Umbilical cord (tissue), 2 donors: Measurements from ENCODE around the gene MAP3K20. TPM values are rescaled to one million over a fixed set of nuclear protein-coding genes. Genes with fewer than 3 reads are reported as not detected.
"Not testable (repeated sequence)": the region's sequence is repeated elsewhere in the genome, so short reads cannot be mapped to it uniquely, and the experiment has no call there.

Source experiments
- DNase-seq: peaks from one replicate; pipeline ENCODE4 v3.0.0-alpha.2; 2015; ENCODE audit warnings: low spot score
- total RNA-seq: library from RNA; depleted of rRNA; stranded (reverse); fragments of >200 nt; gene quantifications from one replicate; pipeline ENCODE4 v1.2.3, GENCODE V29; 2014; ENCODE audit warnings: low replicate concordance; ENCODE audit not compliant: insufficient read depth

MAP3K20 gene
- total RNA-seq, 1 donor from 2014 or later, result 72.0 TPM

- DNase-seq, result no peak
Measured at GRCh38 chr2:173199294-173199693, 123.6 kb downstream of the MAP3K20 start.

GRCh38 chr2:173202570-173202969, 126.9 kb downstream of the MAP3K20 start:
- no peak for DNase-seq

- no peak for DNase-seq
Measured at GRCh38 chr2:173204316-173204715, 128.7 kb downstream of the MAP3K20 start.

- no peak for DNase-seq
Measured at GRCh38 chr2:173205375-173205774, 129.7 kb downstream of the MAP3K20 start.

GRCh38 chr2:173207124-173207523, 131.5 kb downstream of the MAP3K20 start:
- not testable (repeated sequence) for DNase-seq

GRCh38 chr2:173210270-173211196, 134.9 kb downstream of the MAP3K20 start:
- DNase-seq, result peak; percentile 96

GRCh38 chr2:173213181-173213580, 137.5 kb downstream of the MAP3K20 start:
- DNase-seq, result no peak

- no peak for DNase-seq
Measured at GRCh38 chr2:173214213-173214612, 138.6 kb downstream of the MAP3K20 start.

GRCh38 chr2:173215316-173215715, 139.7 kb downstream of the MAP3K20 start:
- no peak for DNase-seq

GRCh38 chr2:173216051-173216450, 140.4 kb downstream of the MAP3K20 start:
- no peak for DNase-seq

- no peak for DNase-seq
Measured at GRCh38 chr2:173216668-173217067, 141.0 kb downstream of the MAP3K20 start.

GRCh38 chr2:173217116-173217840, 141.6 kb downstream of the MAP3K20 start:
- DNase-seq, result no peak

GRCh38 chr2:173218326-173219056, 142.8 kb downstream of the MAP3K20 start:
- peak; percentile 41 for DNase-seq

- peak; percentile 63 for DNase-seq
Measured at GRCh38 chr2:173221132-173221695, 145.6 kb downstream of the MAP3K20 start.

- DNase-seq, result no peak
Measured at GRCh38 chr2:173221937-173222594, 146.4 kb downstream of the MAP3K20 start.

GRCh38 chr2:173223871-173224270, 148.2 kb downstream of the MAP3K20 start:
- DNase-seq, result no peak

GRCh38 chr2:173226899-173227698, 151.5 kb downstream of the MAP3K20 start:
- no peak for DNase-seq

GRCh38 chr2:173229086-173229485, 153.4 kb downstream of the MAP3K20 start:
- no peak for DNase-seq

- DNase-seq, result no peak
Measured at GRCh38 chr2:173230181-173230580, 154.5 kb downstream of the MAP3K20 start.

- no peak for DNase-seq
Measured at GRCh38 chr2:173231042-173231441, 155.4 kb downstream of the MAP3K20 start.
